K562 (cell line): ENCODE results near the gene EGFL7. TPM values are rescaled to one million over a fixed set of nuclear protein-coding genes. Genes with fewer than 3 reads are reported as not detected.

ENCODE experiments used
- ATAC-seq: fragments of 200-7000 bp; cut with Tn5 transposase; 3 replicates; pipeline ENCODE4 v1.9.1; 2020; ENCODE audit warnings: moderate library complexity
- Bru-seq: library from RNA; stranded (reverse); fragments of 400-500 nt; gene quantifications from one replicate; lab custom pipeline; 2021; lab: Mats Ljungman, UMichigan
- BruChase-seq, 2 experiments: library from RNA; stranded (reverse); fragments of 400-500 nt; gene quantifications; one replicate each; lab custom pipeline; 2021; lab: Mats Ljungman, UMichigan
- BruUV-seq: library from RNA; stranded (reverse); fragments of 400-500 nt; replicated peaks from 2 replicates; lab custom pipeline; 2021; lab: Mats Ljungman, UMichigan
- CTCF ChIA-PET: fragments of 300-600 bp; formaldehyde crosslinking; extraction: SDS; loops from one replicate; lab custom pipeline; 2021; ENCODE audit warnings: low intra/inter-chr PET ratio; lab: Yijun Ruan, JAX
- POLR2A ChIA-PET: fragments of 300-600, 350-650 bp; sonication (Branson Sonifier 250); formaldehyde crosslinking; extraction: SDS; loops from one replicate; lab custom pipeline; 2021; ENCODE audit warnings: antibody characterized with exemption, inconsistent platforms; lab: Yijun Ruan, JAX
- DNase-seq, 4 experiments: peaks; one replicate each; pipeline versions ENCODE4 v3.0.0 to v3.0.0-alpha.2; 2011 to 2018; ENCODE audit warnings: low spot score in 3 of 4, mixed read lengths in 3 of 4; ENCODE audit errors: extremely low read depth in 1 of 4
- FAIRE-seq: peaks from 2 replicates; lab custom pipeline; 2011; peaks lifted over from hg19 to GRCh38; lab: Jason Lieb, UNC
- H2AFZ ChIP-seq: 2 replicates; pipeline ENCODE4 v1.6.0; 2011; ENCODE audit warnings: low read depth, low read length, control low read depth, inconsistent platforms
- H3K27ac ChIP-seq: fragments of 200-600 bp; 3 replicates; pipeline ENCODE4 v1.8.0; 2011; ENCODE audit warnings: low read depth, mild to moderate bottlenecking, control low read depth, inconsistent platforms, low read length, moderate library complexity, mixed read lengths; ENCODE audit errors: extremely low read depth
- H3K27me3 ChIP-seq, 2 experiments: fragments of 300-600 bp in 1 of 2; 2 replicates in 1 of 2; 3 replicates in 1 of 2; pipeline versions ENCODE4 v1.6.0 to v1.8.0; 2011; ENCODE audit warnings: inconsistent platforms in 2 of 2, low read length in 2 of 2, mild to moderate bottlenecking in 1 of 2, mixed read lengths in 1 of 2, moderate library complexity in 1 of 2; ENCODE audit not compliant: control insufficient read depth in 2 of 2, insufficient read depth in 2 of 2
- H3K36me3 ChIP-seq: fragments of 300-600 bp; 3 replicates; pipeline ENCODE4 v1.8.0; 2011; ENCODE audit warnings: mild to moderate bottlenecking, low read length, inconsistent platforms; ENCODE audit not compliant: control insufficient read depth, insufficient read depth
- H3K4me1 ChIP-seq, 2 experiments: fragments of 200-600 bp in 1 of 2; replicated peaks in 1 of 2; 2 replicates in 1 of 2; 3 replicates in 1 of 2; pipeline versions ENCODE4 v1.5.1 to v1.8.0; 2011; ENCODE audit warnings: inconsistent platforms in 2 of 2, low read length in 2 of 2, mild to moderate bottlenecking in 1 of 2, mixed read lengths in 1 of 2, moderate library complexity in 1 of 2; ENCODE audit not compliant: control insufficient read depth in 2 of 2, insufficient read depth in 2 of 2
- H3K4me2 ChIP-seq: 2 replicates; pipeline ENCODE4 v1.6.1; 2011; ENCODE audit warnings: low read length, control low read depth, inconsistent platforms, mixed read lengths; ENCODE audit not compliant: insufficient read depth
- H3K4me3 ChIP-seq: fragments of 200-600 bp; sonication (generic), shearing (Covaris generic); 2 replicates; pipeline ENCODE4 v1.5.1; 2016; ENCODE audit warnings: control low read depth, inconsistent platforms
- H3K79me2 ChIP-seq: fragments of 200-600 bp; 3 replicates; pipeline ENCODE4 v1.8.0; 2011; ENCODE audit warnings: low read length, inconsistent platforms; ENCODE audit not compliant: control insufficient read depth, insufficient read depth
- H3K9ac ChIP-seq, 2 experiments: 2 replicates each; pipeline versions ENCODE4 v1.6.0 to v1.6.1; 2011; ENCODE audit warnings: low read depth in 2 of 2, low read length in 2 of 2, control low read depth in 1 of 2, inconsistent platforms in 1 of 2, mild to moderate bottlenecking in 1 of 2, mixed read lengths in 1 of 2; ENCODE audit not compliant: insufficient read depth in 1 of 2
- H3K9me1 ChIP-seq: one replicate; pipeline ENCODE4 v1.6.0; 2011; ENCODE audit warnings: inconsistent platforms, mild to moderate bottlenecking, low read length, moderate library complexity; ENCODE audit not compliant: control insufficient read depth, insufficient read depth
- H3K9me3 ChIP-seq: replicated peaks from 2 replicates; pipeline ENCODE4 v1.5.1; 2011; ENCODE audit warnings: low read depth, low read length, inconsistent platforms; ENCODE audit not compliant: control insufficient read depth, insufficient read depth
- H4K20me1 ChIP-seq: replicated peaks from 2 replicates; pipeline ENCODE4 v1.6.1; 2011; ENCODE audit warnings: low read length, inconsistent platforms, mixed read lengths; ENCODE audit not compliant: control insufficient read depth, insufficient read depth
- NFIX ChIP-seq: fragments of 250-450 bp; sonication (Bioruptor Pico); IDR thresholded peaks from 2 replicates; pipeline ENCODE4 v1.4.0; 2020; ENCODE audit warnings: low read depth, mild to moderate bottlenecking, moderate library complexity
- WGBS: fragments of 100-300 bp; shearing (Covaris generic); methylation state at CpG from one replicate; pipeline ENCODE4 v1.1.6; 2016; ENCODE audit warnings: low coverage, mixed read lengths; ENCODE audit not compliant: insufficient coverage; ENCODE audit errors: missing lambda C conversion rate; 5-methylcytosine and 5-hydroxymethylcytosine counted together
- in situ Hi-C: fragments of 300-500 bp; cut with MboI; formaldehyde crosslinking; loops from 4 replicates; pipeline ENCODE4 v1.15.0; 2018; ENCODE audit warnings: inconsistent platforms, mixed read lengths
- intact Hi-C: fragments of 100-400 bp; cut with micrococcal nuclease; formaldehyde crosslinking; loops from 2 replicates; pipeline ENCODE4 v1.14.2; 2022
- long read RNA-seq, 3 experiments: library from polyadenylated mRNA in 2 of 3; library from RNA in 1 of 3; unstranded in 2 of 3; stranded (forward) in 1 of 3; transcript quantifications; one replicate each; pipeline ENCODE4 v2.0.0, GENCODE V29; 2019 to 2022
- polyA minus RNA-seq, 3 experiments: library from RNA; depleted of rRNA, polyadenylated mRNA; stranded (reverse); fragments of >200 nt; gene quantifications; 2 replicates each; pipeline ENCODE4 v1.2.3, GENCODE V29; 2011
- polyA plus RNA-seq, 8 experiments: library from polyadenylated mRNA; depleted of rRNA in 4 of 8; stranded (reverse) in 5 of 8; unstranded in 3 of 8; fragments of >200 nt; fragmentation: Nextera tagmentation in 2 of 8; fragmentation: Illumina TruSeq in 1 of 8; extraction: Ambion mirVana in 2 of 8; extraction: Trizol in 1 of 8; gene quantifications; 2 replicates each; pipeline versions ENCODE4 v1.2.1 to v1.2.3, GENCODE V29; 2011 to 2014; ENCODE audit warnings: inconsistent platforms in 1 of 8, missing spikeins in 1 of 8
- total RNA-seq, 7 experiments: library from RNA; depleted of rRNA in 6 of 7; stranded (reverse); fragments of >200 nt in 6 of 7; fragmentation: Illumina TruSeq in 2 of 7; extraction: Trizol in 2 of 7; gene quantifications; 2 replicates each; pipeline versions ENCODE4 v1.2.1 to v1.2.3, GENCODE V29; 2011 to 2021; ENCODE audit warnings: low replicate concordance in 1 of 7
- TF ChIP-seq, protein P1 (sequence below), 2 experiments: fragments of 450-650 bp; IDR thresholded peaks; 2 replicates each; pipeline ENCODE4 v1.6.1; 2016; ENCODE audit warnings: mild to moderate bottlenecking in 2 of 2, borderline replicate concordance in 1 of 2, low read depth in 1 of 2, moderate library complexity in 1 of 2

EGFL7 gene
- 149 and 838 TPM in 2 replicates for total RNA-seq (2011; cell fraction: chromatin; rRNA removed; ENCODE audit: low replicate concordance)
- 1,169 and 1,462 TPM in 2 replicates for total RNA-seq (2011; cell fraction: nucleolus; rRNA removed)
- 493 and 520 TPM in 2 replicates for total RNA-seq (2011; cell fraction: nucleoplasm; rRNA removed)
- total RNA-seq (2014; rRNA removed): 217 and 294 TPM in 2 replicates
- 6.6 and 10.2 TPM in 2 replicates for total RNA-seq (2014; rRNA removed; fragmentation: Illumina TruSeq; extraction: Trizol)
- total RNA-seq (2015; rRNA removed; fragmentation: Illumina TruSeq; extraction: Trizol): 55.3 and 55.5 TPM in 2 replicates
- total RNA-seq (2021): 213 and 225 TPM in 2 replicates
- 220 and 305 TPM in 2 replicates for polyA plus RNA-seq (2011; rRNA removed)
- 390 and 1,175 TPM in 2 replicates for polyA plus RNA-seq (2011; cell fraction: cytosol; rRNA removed)
- 1,734 and 4,262 TPM in 2 replicates for polyA plus RNA-seq (2011; cell fraction: nucleus; rRNA removed)
- 148 and 194 TPM in 2 replicates for polyA plus RNA-seq (2012)
- 16.3 and 110 TPM in 2 replicates for polyA plus RNA-seq (2014; fragmentation: Illumina TruSeq; extraction: Trizol)
- polyA plus RNA-seq (2014; fragmentation: Nextera tagmentation; extraction: Ambion mirVana): 10 to 100 TPM in 1 of 2 experiments, 1 to 10 TPM in 1; 1.5 to 10.9 TPM
- 286 and 294 TPM in 2 replicates for polyA plus RNA-seq (2014; rRNA removed)
- 33.5 and 52.0 TPM in 2 replicates for polyA minus RNA-seq (2011; rRNA and poly(A)+ RNA removed)
- 222 and 294 TPM in 2 replicates for polyA minus RNA-seq (2011; cell fraction: cytosol; rRNA and poly(A)+ RNA removed)
- 630 and 998 TPM in 2 replicates for polyA minus RNA-seq (2011; cell fraction: nucleus; rRNA and poly(A)+ RNA removed)
- Bru-seq, nascent RNA: percentile 83 among the genes with signal in this experiment
- BruChase-seq, experiment 1, labeled RNA remaining after a 2-hour chase: percentile 62 among the genes with signal in this experiment
- percentile 57 among the genes with signal in this experiment for BruChase-seq, experiment 2, labeled RNA remaining after a 6-hour chase
- long read RNA-seq, experiment 1, transcript EGFL7-204 (10 exons, 1,529 nt): minor isoform, 18 of 461 reads
- long read RNA-seq, experiment 1, transcript EGFL7-202 (9 exons, 1,282 nt): major isoform, 62 of 461 reads
- long read RNA-seq, experiment 1, partial matches to known transcripts: 195 of 461 reads
- long read RNA-seq, experiment 1, other reads (novel, unspliced or antisense): 185 of 461 reads
- long read RNA-seq, experiment 2, transcript EGFL7-204 (10 exons, 1,529 nt): major isoform, 10 of 234 reads
- long read RNA-seq, experiment 2, transcript EGFL7-202 (9 exons, 1,282 nt): minor isoform, 7 of 234 reads
- long read RNA-seq, experiment 2, partial matches to known transcripts: 103 of 234 reads
- long read RNA-seq, experiment 2, other reads (novel, unspliced or antisense): 114 of 234 reads
- long read RNA-seq, experiment 3, transcript EGFL7-202 (9 exons, 1,282 nt): major isoform, 22 of 164 reads
- long read RNA-seq, experiment 3, transcript EGFL7-204 (10 exons, 1,529 nt): minor isoform, 10 of 164 reads
- long read RNA-seq, experiment 3, partial matches to known transcripts: 43 of 164 reads
- long read RNA-seq, experiment 3, other reads (novel, unspliced or antisense): 88 of 164 reads

DNA sequence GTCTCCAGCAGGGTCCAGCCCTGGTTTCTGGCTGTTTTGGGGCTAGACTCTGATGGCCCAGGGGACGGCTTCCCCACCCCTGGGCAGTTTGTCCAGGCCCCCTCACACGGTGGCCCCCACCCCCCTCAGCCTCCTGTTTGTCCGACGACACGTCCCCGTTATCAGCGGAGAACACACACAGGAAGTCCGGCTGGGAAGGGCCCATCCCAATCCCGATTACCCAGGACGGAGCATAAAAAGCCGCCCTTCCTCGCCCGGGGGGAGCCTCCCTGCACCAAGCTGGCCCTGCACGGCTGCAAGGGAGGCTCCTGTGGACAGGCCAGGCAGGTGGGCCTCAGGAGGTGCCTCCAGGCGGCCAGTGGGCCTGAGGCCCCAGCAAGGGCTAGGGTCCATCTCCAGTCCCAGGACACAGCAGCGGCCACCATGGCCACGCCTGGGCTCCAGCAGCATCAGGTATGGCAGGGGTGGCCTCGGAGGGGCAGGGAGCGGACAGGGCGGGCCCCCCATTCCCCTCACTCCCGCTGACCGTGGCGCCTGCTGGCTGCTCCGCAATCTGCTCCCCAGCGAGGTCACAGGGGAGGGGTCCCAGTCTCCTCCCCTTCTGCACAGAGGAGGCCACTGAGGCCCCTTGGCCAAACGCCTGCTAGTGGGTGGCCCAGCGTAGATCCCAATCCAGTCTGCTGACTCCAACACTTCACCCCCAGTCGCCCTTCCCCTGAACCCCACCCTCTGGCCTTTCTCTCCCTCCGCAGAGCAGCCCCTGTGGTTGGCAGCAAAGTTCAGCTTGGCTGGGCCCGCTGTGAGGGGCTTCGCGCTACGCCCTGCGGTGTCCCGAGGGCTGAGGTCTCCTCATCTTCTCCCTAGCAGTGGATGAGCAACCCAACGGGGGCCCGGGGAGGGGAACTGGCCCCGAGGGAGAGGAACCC is at the start of gene EGFL7:
TSS of gene EGFL7 (plus strand) at position 261 of the 926 bp plus-strand sequence. CDS start 5,367 bp downstream, outside the sequence.
- Histone ChIP-seq H3K4me2 (peak within 1 kb of the TSS; percentile 95), H3K27ac (peak within 1 kb of the TSS; percentile 79), H3K27me3 (no peaks in the 10 kb centered on the region), H3K79me2 (peaks cover 57% of the 10 kb centered on the region), H3K9me3 (0 out of 2 replicates have a peak, but pooled peaks cover 3% of the 10 kb centered on the region), H3K36me3 (peaks cover 39% of the 10 kb centered on the region; the same call in 2 of the 3 replicates), H3K4me1 (peaks cover 22 to 96% of the 10 kb centered on the region in 2 experiments), H3K4me3 (peak within 1 kb of the TSS; percentile 81), H3K9me1 (no peaks in the 10 kb centered on the region), H4K20me1 (peaks cover 28% of the 10 kb centered on the region), H3K9ac (peak within 1 kb of the TSS; percentile 77 to 97), H2AFZ (peak within 1 kb of the TSS; percentile 69)
- ATAC-seq: peak; percentile 68
- POLR2A ChIA-PET: interaction anchor here (0.6 to 1.4 kb wide), 7 partner anchors 9 to 297 kb away, joined by 3 to 8 read pairs (median 3); no protein-coding TSS in a partner anchor
- BruUV-seq: no TSS peak
- DNase-seq: peak; percentile 84 to 97 (median 90)
- CTCF ChIA-PET: interaction anchor here (0.7 kb wide), 1 partner anchor 48 kb away, joined by 3 read pairs; no protein-coding TSS in a partner anchor
- peak; percentile 92 for FAIRE-seq
- 3% methylated on average over 28 of the region's 38 CpGs for WGBS
- intact Hi-C loops: loop anchor here (1.0 kb wide), 1 partner anchor 17 kb away; no protein-coding TSS in a partner anchor
- in situ Hi-C loops: no loop called here
- TF ChIP-seq, protein P1, sequence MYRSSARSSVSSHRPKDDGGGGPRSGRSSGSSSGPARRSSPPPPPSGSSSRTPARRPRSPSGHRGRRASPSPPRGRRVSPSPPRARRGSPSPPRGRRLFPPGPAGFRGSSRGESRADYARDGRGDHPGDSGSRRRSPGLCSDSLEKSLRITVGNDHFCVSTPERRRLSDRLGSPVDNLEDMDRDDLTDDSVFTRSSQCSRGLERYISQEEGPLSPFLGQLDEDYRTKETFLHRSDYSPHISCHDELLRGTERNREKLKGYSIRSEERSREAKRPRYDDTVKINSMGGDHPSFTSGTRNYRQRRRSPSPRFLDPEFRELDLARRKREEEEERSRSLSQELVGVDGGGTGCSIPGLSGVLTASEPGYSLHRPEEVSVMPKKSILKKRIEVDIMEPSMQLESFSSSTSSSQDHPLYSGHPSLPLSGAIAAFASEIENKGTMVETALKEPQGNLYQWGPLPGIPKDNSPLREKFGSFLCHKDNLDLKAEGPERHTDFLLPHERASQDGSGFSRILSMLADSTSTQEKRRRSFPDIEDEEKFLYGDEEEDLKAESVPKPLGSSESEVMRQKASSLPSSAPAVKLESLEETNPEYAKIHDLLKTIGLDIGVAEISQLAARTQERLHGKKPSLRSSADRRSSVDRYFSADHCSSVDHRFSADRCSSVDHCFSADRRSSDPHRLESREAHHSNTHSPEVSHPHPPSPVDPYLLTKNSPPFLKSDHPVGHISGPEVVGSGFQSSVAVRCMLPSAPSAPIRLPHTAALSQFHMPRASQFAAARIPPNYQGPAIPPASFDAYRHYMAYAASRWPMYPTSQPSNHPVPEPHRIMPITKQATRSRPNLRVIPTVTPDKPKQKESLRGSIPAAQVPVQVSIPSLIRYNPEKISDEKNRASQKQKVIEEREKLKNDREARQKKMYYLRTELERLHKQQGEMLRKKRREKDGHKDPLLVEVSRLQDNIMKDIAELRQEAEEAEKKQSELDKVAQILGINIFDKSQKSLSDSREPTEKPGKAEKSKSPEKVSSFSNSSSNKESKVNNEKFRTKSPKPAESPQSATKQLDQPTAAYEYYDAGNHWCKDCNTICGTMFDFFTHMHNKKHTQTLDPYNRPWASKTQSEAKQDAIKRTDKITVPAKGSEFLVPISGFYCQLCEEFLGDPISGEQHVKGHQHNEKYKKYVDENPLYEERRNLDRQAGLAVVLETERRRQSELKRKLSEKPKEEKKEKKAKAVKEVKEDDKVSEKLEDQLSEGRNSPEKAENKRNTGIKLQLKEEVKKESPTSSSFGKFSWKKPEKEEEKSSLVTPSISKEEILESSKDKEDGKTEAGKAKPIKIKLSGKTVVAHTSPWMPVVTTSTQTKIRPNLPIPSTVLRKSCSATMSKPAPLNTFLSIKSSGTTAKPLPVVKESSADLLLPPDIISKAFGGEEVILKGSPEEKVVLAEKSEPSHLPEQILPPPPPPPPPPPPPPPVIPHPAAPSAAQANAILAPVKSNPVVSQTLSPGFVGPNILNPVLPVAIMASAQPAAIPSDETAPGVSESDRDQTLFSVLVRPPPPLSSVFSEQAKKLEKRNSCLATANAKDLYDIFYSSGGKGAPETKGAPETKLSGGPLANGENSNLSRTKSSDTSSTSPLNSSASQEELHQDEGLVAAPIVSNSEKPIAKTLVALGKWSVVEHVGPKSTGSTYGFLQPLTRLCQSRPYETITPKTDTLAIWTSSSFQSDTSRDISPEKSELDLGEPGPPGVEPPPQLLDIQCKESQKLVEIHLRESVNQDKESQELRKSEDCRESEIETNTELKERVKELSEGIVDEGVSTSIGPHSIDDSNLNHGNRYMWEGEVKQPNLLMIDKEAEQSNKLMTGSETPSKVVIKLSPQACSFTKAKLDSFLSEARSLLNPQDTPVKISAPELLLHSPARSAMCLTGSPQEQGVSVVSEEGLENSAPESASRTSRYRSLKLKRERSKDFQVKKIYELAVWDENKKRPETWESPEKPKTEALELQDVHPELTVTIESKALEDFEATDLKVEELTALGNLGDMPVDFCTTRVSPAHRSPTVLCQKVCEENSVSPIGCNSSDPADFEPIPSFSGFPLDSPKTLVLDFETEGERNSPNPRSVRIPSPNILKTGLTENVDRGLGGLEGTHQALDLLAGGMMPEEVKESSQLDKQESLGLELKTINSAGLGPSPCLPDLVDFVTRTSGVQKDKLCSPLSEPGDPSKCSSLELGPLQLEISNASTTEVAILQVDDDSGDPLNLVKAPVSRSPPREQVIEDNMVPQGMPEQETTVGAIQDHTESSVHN (IDR thresholded peaks at IDR 0.05; ENCODE audit: borderline replicate concordance in 1 of 2, low read depth in 1 of 2): no peak
- TF ChIP-seq NFIX (CRISPR knock-in tag): no peak
